ENCODE data around the gene TRAF6.

TRAF6 gene

DNA sequence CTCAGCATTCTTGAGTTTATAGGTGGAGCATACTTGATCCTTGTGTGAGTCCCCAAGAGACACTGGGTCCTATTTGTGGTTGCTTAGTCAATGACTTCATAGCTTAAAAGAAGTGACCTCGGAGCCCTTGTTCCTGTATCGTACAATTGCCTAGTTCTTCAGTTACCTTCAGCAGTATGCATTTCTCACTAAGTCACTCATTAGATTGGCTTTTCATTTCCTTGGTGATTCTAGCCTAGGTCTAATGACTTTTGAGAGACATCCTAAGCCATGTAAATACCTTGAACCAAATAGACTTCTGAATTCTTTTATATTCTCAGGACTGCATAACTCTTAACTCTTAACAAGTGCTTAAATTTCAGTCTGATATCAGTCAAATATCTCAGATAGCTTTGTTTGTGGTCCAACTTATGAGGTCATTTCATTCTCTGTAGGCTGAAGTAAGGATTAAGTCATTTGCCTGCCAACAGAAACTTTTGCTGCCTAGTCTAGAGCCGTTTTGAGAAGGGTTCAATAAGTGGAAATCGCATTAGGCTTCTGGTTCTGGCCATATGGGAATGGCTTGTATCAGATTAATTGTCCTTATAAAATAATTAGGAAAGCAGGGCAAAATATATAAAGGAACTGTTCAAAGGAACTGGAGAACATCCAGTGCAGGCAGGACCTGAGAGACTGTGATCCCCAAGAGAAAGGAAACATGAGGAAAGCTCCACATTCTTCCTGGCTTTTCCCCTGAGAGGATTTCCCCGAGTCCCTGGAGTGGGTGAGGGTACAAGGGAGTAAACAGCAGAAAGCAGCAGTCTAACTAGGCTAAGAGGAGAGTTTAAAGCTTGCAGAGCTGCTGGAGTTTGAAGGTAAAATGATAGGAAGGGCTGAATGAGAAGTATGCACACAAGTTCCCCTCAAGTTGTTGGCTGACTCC lies 39.9 kb downstream of the TRAF6 start:
- Histone ChIP-seq H3K27me3 (no peaks in the 10 kb centered on the region), H3K4me1 (peaks cover 0 to 21% (median 19%) of the 10 kb centered on the region in 10 experiments; a peak in 19 of 20 replicates), H3K4me2 (peak overlapping the region in 10 of 11 experiments; percentile 13 to 78 (median 57); a peak in 20 of 22 replicates), H3K36me3 (peaks cover 0 to 17% (median 0%) of the 10 kb centered on the region in 11 experiments; a peak in 4 of 22 replicates), H3K4me3 (no peak overlapping the region), H3K9me3 (replicated peaks in 1 of 11) (no peaks in the 10 kb centered on the region), H4K20me1 (no peaks in the 10 kb centered on the region), H3K27ac (no peak overlapping the region), H3K9ac (no peak overlapping the region)
- no peak for TF ChIP-seq Cebpa-rat (IDR thresholded peaks at IDR 0.05)

DNA sequence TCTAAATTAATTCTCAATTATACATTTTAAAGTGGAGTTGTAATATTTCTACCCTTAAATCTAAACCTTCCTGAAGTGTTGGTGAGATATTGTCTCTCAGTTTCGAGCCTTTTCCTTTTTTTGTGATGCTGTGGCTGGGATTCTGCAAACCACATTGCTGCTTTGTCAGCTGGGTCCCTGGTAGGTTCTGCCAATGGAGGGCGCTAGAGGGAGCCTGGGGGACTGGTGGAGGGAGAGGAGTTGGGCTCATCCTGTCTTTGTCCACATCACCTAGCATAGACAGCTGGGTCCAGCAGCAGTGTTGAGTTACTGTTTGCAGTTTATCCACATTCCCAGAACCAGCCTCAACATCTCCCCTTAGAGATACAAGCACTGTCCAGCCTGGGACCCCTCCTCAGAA lies 41.0 kb downstream of the TRAF6 start:
- Histone ChIP-seq H3K36me3 (peaks cover 0 to 17% (median 0%) of the 10 kb centered on the region in 11 experiments; a peak in 5 of 22 replicates), H3K27me3 (no peaks in the 10 kb centered on the region), H3K27ac (no peak overlapping the region), H3K4me1 (peaks cover 0 to 21% (median 19%) of the 10 kb centered on the region in 10 experiments; a peak in 19 of 20 replicates), H3K9me3 (replicated peaks in 1 of 11) (no peaks in the 10 kb centered on the region), H3K4me2 (peak overlapping the region in 9 of 11 experiments; percentile 38 to 78 (median 54); a peak in 17 of 22 replicates), H4K20me1 (no peaks in the 10 kb centered on the region), H3K4me3 (no peak overlapping the region), H3K9ac (no peak overlapping the region)
- no peak for TF ChIP-seq Cebpa-rat (IDR thresholded peaks at IDR 0.05)

DNA sequence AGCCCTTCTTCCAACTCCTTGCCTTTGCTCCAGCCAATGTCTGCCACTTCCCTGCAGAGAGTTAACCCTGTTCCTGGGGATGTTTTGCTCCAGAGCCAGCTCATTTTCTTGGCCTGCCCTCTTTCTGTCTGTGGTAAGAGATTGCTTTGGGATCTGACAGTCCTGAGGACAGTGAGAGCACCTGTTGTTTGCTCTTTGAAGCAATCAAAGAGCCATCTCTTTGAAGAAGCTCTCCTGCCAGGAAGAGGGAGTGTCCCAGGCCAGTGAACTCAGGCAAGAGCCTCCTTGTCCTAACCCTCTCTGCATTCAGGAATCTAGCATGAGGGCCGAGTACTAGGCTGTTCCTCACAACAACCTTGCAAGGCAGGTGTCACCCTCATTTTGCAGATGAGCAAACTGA lies 42.2 kb downstream of the TRAF6 start:
- H3K9me3 ChIP-seq (replicated peaks in 1 of 11) = no peaks in the 10 kb centered on the region
- no peak overlapping the region for H3K4me2 ChIP-seq
- peaks cover 5 to 23% (median 20%) of the 10 kb centered on the region in 10 experiments for H3K4me1 ChIP-seq

GRCh38 chr11:36467012-36467411 lies 43.1 kb downstream of the TRAF6 start:
- no peaks in the 10 kb centered on the region for H4K20me1 ChIP-seq
- peaks cover 4 to 38% (median 13%) of the 10 kb centered on the region in 11 experiments; a peak in 15 of 22 replicates for H3K36me3 ChIP-seq
- no peak overlapping the region for H3K27ac ChIP-seq
- no peaks in the 10 kb centered on the region for H3K27me3 ChIP-seq
- H3K4me2 ChIP-seq = no peak overlapping the region
- peaks cover 11 to 26% (median 20%) of the 10 kb centered on the region in 10 experiments for H3K4me1 ChIP-seq
- H3K9ac ChIP-seq = no peak overlapping the region
- H3K4me3 ChIP-seq = no peak overlapping the region
- H3K9me3 ChIP-seq (replicated peaks in 1 of 11) = no peaks in the 10 kb centered on the region
- TF ChIP-seq Cebpa-rat (IDR thresholded peaks at IDR 0.05) = no peak

More for the DNA sequence above, 42.2 kb downstream of the TRAF6 start:
- TF ChIP-seq Cebpa-rat (IDR thresholded peaks at IDR 0.05) = no peak
- Histone ChIP-seq H3K4me3 (no peak overlapping the region), H4K20me1 (no peaks in the 10 kb centered on the region), H3K9ac (no peak overlapping the region), H3K36me3 (peaks cover 0 to 29% (median 7%) of the 10 kb centered on the region in 11 experiments; a peak in 10 of 22 replicates), H3K27me3 (no peaks in the 10 kb centered on the region), H3K27ac (no peak overlapping the region)

DNA sequence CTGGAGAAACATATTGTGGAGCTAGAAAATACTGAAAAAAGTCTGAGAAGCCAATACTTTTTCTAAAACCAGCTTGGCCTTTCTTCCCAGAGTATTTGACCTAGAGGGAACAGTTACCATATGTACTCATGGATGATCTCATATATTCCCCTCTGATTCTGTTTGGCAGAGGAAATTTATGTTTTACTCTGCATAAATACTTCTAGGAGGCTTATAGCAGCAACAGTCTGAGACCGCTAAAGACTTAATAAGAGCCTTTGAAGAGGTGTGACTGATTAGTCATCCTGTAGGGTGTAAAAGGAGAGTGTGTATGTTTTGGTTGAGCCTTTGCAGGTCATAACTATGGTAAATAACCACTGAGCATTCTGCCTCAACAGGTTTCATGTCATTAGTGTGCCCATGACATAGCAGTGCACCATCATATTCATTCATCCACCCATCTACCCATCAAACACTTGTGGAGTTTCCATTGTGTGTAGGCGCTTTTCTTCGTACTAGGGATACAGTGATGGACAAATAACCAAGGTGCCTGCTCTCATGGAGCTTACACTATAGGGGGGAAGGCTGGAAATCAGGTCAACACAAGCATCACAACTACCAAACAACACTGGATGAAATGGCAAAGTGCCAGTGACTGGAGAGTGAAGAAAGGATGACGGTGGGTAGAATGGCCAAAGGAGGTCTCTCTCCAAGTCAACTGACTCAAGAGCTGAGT lies 44.5 kb downstream of the TRAF6 start:
- TF ChIP-seq Cebpa-rat (IDR thresholded peaks at IDR 0.05) = no peak

DNA sequence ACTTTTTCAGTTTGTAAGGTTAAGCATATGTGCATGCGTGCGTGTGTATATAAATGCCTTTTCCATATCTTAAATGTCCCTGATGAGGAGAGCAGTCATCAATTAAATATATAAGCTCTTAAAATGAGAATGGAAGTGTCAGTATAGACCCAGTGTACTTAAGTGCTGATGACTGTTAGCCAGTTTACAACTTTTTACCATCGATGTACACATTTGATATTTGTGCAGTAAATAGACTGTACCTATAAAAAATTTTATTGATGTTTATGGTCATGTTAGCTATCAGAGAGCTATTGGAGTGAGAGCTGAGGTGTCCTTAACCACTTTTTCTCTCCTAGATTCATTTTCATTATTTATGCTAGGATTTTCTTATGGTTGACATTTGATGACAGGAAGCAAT lies 45.4 kb downstream of the TRAF6 start:
- H3K4me1 ChIP-seq = peaks cover 8 to 19% (median 8%) of the 10 kb centered on the region in 10 experiments

More for the DNA sequence above, 44.5 kb downstream of the TRAF6 start:
- Histone ChIP-seq H3K27me3 (no peaks in the 10 kb centered on the region), H3K27ac (no peak overlapping the region), H3K9me3 (replicated peaks in 1 of 11) (no peaks in the 10 kb centered on the region), H3K4me3 (no peak overlapping the region), H4K20me1 (no peaks in the 10 kb centered on the region), H3K9ac (no peak overlapping the region), H3K4me1 (peaks cover 11 to 25% (median 17%) of the 10 kb centered on the region in 10 experiments), H3K4me2 (no peak overlapping the region), H3K36me3 (peaks cover 4 to 40% (median 13%) of the 10 kb centered on the region in 11 experiments; a peak in 15 of 22 replicates)

DNA sequence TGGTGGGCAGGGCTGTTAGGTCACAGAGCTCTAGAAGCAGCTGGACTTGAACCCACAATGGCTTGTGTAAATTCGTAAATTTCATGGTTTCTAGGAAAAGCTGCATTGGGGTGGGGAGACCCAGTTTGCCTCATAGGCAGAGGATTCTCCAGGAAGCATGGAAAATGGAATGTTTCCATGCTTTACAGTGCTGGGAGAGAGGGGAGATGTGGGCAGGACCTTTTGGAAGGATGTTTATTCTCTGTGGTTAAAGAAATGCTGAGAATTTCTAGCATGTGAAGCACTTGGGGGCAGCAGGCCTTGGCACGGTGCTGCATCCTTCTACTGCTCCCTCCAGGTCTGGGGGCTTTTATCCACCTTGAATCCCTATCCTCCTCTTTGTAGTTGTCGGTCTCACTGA lies 46.3 kb downstream of the TRAF6 start:
- no peak for TF ChIP-seq Cebpa-rat (IDR thresholded peaks at IDR 0.05)
- no peak overlapping the region for H3K4me2 ChIP-seq
- H3K36me3 ChIP-seq = peaks cover 4 to 40% (median 13%) of the 10 kb centered on the region in 11 experiments; a peak in 15 of 22 replicates
- H3K27ac ChIP-seq = no peak overlapping the region
- no peak overlapping the region for H3K4me3 ChIP-seq
- H3K9me3 ChIP-seq (replicated peaks in 1 of 11) = no peaks in the 10 kb centered on the region
- peaks cover 8 to 15% (median 9%) of the 10 kb centered on the region in 10 experiments; a peak in 19 of 20 replicates for H3K4me1 ChIP-seq
- H3K27me3 ChIP-seq = no peaks in the 10 kb centered on the region
- H3K9ac ChIP-seq = no peak overlapping the region
- H4K20me1 ChIP-seq = no peaks in the 10 kb centered on the region

More for the DNA sequence above, 45.4 kb downstream of the TRAF6 start:
- TF ChIP-seq Cebpa-rat (IDR thresholded peaks at IDR 0.05) = no peak
- no peak overlapping the region for H3K4me3 ChIP-seq
- no peak overlapping the region for H3K4me2 ChIP-seq
- peaks cover 4 to 40% (median 13%) of the 10 kb centered on the region in 11 experiments; a peak in 15 of 22 replicates for H3K36me3 ChIP-seq
- no peaks in the 10 kb centered on the region for H3K27me3 ChIP-seq
- no peak overlapping the region for H3K27ac ChIP-seq
- H3K9ac ChIP-seq = no peak overlapping the region
- no peaks in the 10 kb centered on the region for H4K20me1 ChIP-seq
- no peaks in the 10 kb centered on the region for H3K9me3 ChIP-seq (replicated peaks in 1 of 11)

DNA sequence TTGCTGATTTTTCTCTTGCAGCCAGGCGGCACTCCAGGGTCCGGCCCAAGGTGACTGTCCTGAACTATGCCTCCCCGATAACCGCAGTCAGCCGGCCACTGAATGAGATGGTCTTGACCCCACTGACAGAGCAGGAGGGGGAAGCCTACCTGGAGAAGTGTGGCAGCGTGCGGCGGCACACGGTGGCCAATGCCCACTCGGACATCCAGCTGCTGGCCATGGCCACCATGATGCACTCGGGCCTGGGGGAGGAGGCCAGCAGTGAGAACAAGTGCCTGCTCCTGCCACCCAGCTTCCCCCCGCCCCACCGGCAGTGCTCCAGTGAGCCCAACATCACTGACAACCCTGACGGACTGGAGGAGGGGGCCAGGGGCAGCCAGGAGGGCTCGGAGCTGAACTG lies 47.8 kb downstream of the TRAF6 start:
- H3K27ac ChIP-seq = no peak overlapping the region
- no peaks in the 10 kb centered on the region for H4K20me1 ChIP-seq
- peaks cover 9 to 16% (median 12%) of the 10 kb centered on the region in 10 experiments; a peak in 19 of 20 replicates for H3K4me1 ChIP-seq
- H3K27me3 ChIP-seq = no peaks in the 10 kb centered on the region
- peak overlapping the region in 2 of 11 experiments; percentile 20 to 41; a peak in 2 of 22 replicates for H3K4me2 ChIP-seq
- no peaks in the 10 kb centered on the region for H3K9me3 ChIP-seq (replicated peaks in 1 of 11)
- no peak overlapping the region for H3K9ac ChIP-seq
- H3K4me3 ChIP-seq = no peak overlapping the region
- no peak for TF ChIP-seq Cebpa-rat (IDR thresholded peaks at IDR 0.05)
- peaks cover 4 to 48% (median 16%) of the 10 kb centered on the region in 11 experiments; a peak in 16 of 22 replicates for H3K36me3 ChIP-seq

DNA sequence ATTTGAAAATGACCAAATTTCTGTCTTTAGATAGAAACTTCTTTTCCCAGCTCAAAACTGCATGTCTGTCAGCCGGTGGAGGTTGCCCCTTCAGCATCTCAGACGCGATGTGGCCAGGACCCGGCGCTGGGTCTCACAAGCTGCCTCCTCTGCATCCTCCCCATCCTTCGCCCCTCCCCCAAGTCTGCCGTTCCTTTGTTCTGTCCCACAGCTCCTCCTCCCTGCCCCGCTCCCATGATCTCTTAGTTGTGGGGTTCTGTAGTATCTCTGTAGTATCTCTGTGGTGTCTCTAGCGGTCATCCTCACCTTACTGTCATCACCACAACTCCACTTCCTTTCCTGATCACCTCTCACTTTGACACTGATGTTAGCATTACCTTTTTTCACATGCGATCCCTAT lies 49.9 kb downstream of the TRAF6 start:
- Histone ChIP-seq H3K4me3 (no peak overlapping the region), H3K36me3 (peaks cover 4 to 31% (median 16%) of the 10 kb centered on the region in 11 experiments; a peak in 17 of 22 replicates)
- no peak for TF ChIP-seq Cebpa-rat (IDR thresholded peaks at IDR 0.05)

More for the DNA sequence above, 49.9 kb downstream of the TRAF6 start:
- Histone ChIP-seq H3K9ac (no peak overlapping the region), H3K4me2 (no peak overlapping the region), H3K27ac (no peak overlapping the region), H3K9me3 (replicated peaks in 1 of 11) (no peaks in the 10 kb centered on the region), H3K27me3 (no peaks in the 10 kb centered on the region), H4K20me1 (peaks cover 0 to 4% (median 0%) of the 10 kb centered on the region in 11 experiments; a peak in 1 of 22 replicates), H3K4me1 (peaks cover 28 to 35% (median 32%) of the 10 kb centered on the region in 10 experiments)

Measured in BLaER1 treated with 17β-estradiol and CSF1 and Interleukin-3, amounts not matched to agents 10 nM and 100 nM (cell line).